GM18519 (cell line): ENCODE measurements around the gene CD3D.
"Not testable (repeated sequence)": the region's sequence is repeated elsewhere in the genome, so short reads cannot be mapped to it uniquely, and the experiment has no call there.

ENCODE experiments used
- ATAC-seq: cut with Tn5 transposase; IDR thresholded peaks from one replicate; pipeline ENCODE4 v1.9.1; 2021; ENCODE audit warnings: mild to moderate bottlenecking, moderate library complexity; ENCODE audit not compliant: unreplicated experiment, low FRiP score

The CD3D gene

GRCh38 chr11:118340449-118340848, 2.1 kb downstream of the CD3D start:
- no peak for ATAC-seq

GRCh38 chr11:118339281-118339961, 3.1 kb downstream of the CD3D start:
- ATAC-seq: no peak

GRCh38 chr11:118338637-118339061, 3.9 kb downstream of the CD3D start:
- no peak for ATAC-seq

- no peak for ATAC-seq
These were observed 7.8 kb downstream of the CD3D start for GRCh38 chr11:118334745-118335144.

- no peak for ATAC-seq
These were observed 13.8 kb downstream of the CD3D start for GRCh38 chr11:118328745-118329144.

GRCh38 chr11:118325283-118325682, 17.2 kb downstream of the CD3D start:
- no peak for ATAC-seq

- no peak for ATAC-seq
These were observed 19.8 kb downstream of the CD3D start for GRCh38 chr11:118322721-118323120.

GRCh38 chr11:118321386-118322082, 21.0 kb downstream of the CD3D start:
- ATAC-seq: no peak

GRCh38 chr11:118320515-118320914, 22.0 kb downstream of the CD3D start:
- no peak for ATAC-seq

- ATAC-seq: no peak
These were observed 23.2 kb downstream of the CD3D start for GRCh38 chr11:118319337-118319707.

GRCh38 chr11:118318581-118319336, 23.7 kb downstream of the CD3D start:
- no peak for ATAC-seq

GRCh38 chr11:118318124-118318523, 24.4 kb downstream of the CD3D start:
- ATAC-seq: no peak

- no peak for ATAC-seq
These were observed 27.5 kb downstream of the CD3D start for GRCh38 chr11:118314988-118315411.

GRCh38 chr11:118313242-118313641, 29.3 kb downstream of the CD3D start:
- ATAC-seq: no peak

- no peak for ATAC-seq
These were observed 30.2 kb downstream of the CD3D start for GRCh38 chr11:118312328-118312727.

- ATAC-seq: no peak
These were observed 31.0 kb downstream of the CD3D start for GRCh38 chr11:118311518-118311917.

- no peak for ATAC-seq
These were observed 31.6 kb downstream of the CD3D start for GRCh38 chr11:118310781-118311485.

GRCh38 chr11:118310271-118310670, 32.2 kb downstream of the CD3D start:
- ATAC-seq: no peak

- ATAC-seq: not testable (repeated sequence)
These were observed 33.4 kb downstream of the CD3D start for GRCh38 chr11:118308995-118309528.

GRCh38 chr11:118306556-118306955, 35.9 kb downstream of the CD3D start:
- ATAC-seq: no peak

GRCh38 chr11:118305726-118306125, 36.8 kb downstream of the CD3D start:
- no peak for ATAC-seq
